ENCODE measurements around the gene PTPRQ.

DNA sequence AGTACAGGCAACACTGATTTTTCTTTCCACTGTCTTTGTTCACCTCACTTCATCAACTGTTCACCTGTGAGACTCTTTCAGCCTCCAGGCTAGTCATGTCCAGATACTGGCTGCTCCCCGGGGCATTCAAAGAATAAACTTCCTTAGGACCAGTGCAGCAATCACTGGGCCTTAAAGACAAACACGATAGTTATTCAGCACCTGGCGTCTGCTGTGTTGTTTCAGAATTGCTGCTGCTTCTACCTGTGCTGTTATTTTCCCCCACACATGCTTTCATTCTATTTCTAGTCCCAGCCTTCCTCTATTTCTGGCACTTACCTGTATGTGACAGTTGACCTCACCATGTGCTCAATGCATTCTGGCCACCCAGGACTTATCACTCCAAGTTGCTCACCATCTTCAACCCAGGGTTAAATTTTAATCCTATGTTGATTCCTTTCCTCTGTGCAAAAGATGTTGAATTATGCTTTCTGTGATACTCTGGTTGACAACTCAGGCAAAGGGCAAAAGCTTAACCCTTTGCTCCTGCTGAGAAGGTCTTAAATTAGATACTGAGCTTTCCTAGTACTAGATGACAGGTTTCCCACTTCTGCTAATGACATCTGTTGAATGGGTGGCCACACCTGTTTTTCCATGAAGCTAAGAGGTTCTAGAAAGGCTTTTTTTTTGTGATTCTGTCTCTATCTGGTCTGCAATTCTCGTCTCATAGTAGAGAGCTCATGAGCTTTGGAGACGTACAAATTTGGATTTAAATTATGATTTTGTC, 41.4 kb downstream of the PTPRQ start:
- TF ChIP-seq, protein P1, sequence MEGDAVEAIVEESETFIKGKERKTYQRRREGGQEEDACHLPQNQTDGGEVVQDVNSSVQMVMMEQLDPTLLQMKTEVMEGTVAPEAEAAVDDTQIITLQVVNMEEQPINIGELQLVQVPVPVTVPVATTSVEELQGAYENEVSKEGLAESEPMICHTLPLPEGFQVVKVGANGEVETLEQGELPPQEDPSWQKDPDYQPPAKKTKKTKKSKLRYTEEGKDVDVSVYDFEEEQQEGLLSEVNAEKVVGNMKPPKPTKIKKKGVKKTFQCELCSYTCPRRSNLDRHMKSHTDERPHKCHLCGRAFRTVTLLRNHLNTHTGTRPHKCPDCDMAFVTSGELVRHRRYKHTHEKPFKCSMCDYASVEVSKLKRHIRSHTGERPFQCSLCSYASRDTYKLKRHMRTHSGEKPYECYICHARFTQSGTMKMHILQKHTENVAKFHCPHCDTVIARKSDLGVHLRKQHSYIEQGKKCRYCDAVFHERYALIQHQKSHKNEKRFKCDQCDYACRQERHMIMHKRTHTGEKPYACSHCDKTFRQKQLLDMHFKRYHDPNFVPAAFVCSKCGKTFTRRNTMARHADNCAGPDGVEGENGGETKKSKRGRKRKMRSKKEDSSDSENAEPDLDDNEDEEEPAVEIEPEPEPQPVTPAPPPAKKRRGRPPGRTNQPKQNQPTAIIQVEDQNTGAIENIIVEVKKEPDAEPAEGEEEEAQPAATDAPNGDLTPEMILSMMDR (conservative IDR thresholded peaks at IDR 0.05), result no peak
- no peak for TF ChIP-seq EZH2 (IDR thresholded peaks at IDR 0.05; ENCODE audit: low read depth)

Measured in PC-9 (cell line).